ENCODE results near the gene ATG4C. TPM values are rescaled to one million over a fixed set of nuclear protein-coding genes. Genes with fewer than 3 reads are reported as not detected.
"Not testable (repeated sequence)": the region's sequence is repeated elsewhere in the genome, so short reads cannot be mapped to it uniquely, and the experiment has no call there.

Gene ATG4C
- total and polyA plus RNA-seq, 2 donors from 2014 or later, result 8.7 to 9.5 TPM

GRCh38 chr1:62753031-62753965, 30.6 kb upstream of the ATG4C start:
- DNase-seq, result no peak
- FAIRE-seq, result no peak

GRCh38 chr1:62754938-62755337, 29.0 kb upstream of the ATG4C start:
- H3K4me3 ChIP-seq (ENCODE audit: low read length in 3 of 3); H3K4me1 ChIP-seq (ENCODE audit: control insufficient read depth in 2 of 3, insufficient read depth in 2 of 3, low read depth in 1 of 3, low read length in 3 of 3); H3K36me3 ChIP-seq (ENCODE audit: control insufficient read depth in 2 of 3, insufficient read depth in 3 of 3, low read length in 3 of 3); intact Hi-C loops (cut with DNase I); FAIRE-seq; H3K9me3 ChIP-seq (ENCODE audit: control insufficient read depth in 2 of 3, insufficient read depth in 1 of 3, low read length in 3 of 3); H3K9ac ChIP-seq (ENCODE audit: low read length in 3 of 3); H3K27me3 ChIP-seq (ENCODE audit: control insufficient read depth, insufficient read depth, low read length); H3K27ac ChIP-seq (ENCODE audit: low read depth in 2 of 2, low read length in 2 of 2); DNase-seq: not testable (repeated sequence)

More at GRCh38 chr1:62753031-62753965, 30.6 kb upstream of the ATG4C start:
- intact Hi-C loops (cut with DNase I), result no loop called here
- Histone ChIP-seq H3K36me3 (ENCODE audit: control insufficient read depth in 2 of 3, insufficient read depth in 3 of 3, low read length in 3 of 3) (no peaks in the 10 kb centered on the region), H3K4me1 (ENCODE audit: control insufficient read depth in 2 of 3, insufficient read depth in 2 of 3, low read depth in 1 of 3, low read length in 3 of 3) (no peaks in the 10 kb centered on the region), H3K9me3 (ENCODE audit: control insufficient read depth in 2 of 3, insufficient read depth in 1 of 3, low read length in 3 of 3) (peaks cover 0 to 3% (median 0%) of the 10 kb centered on the region in 3 donors), H3K27ac (ENCODE audit: low read depth in 2 of 2, low read length in 2 of 2) (no peak overlapping the region), H3K27me3 (ENCODE audit: control insufficient read depth, insufficient read depth, low read length) (no peaks in the 10 kb centered on the region), H3K9ac (ENCODE audit: low read length in 3 of 3) (no peak overlapping the region), H3K4me3 (ENCODE audit: low read length in 3 of 3) (no peak overlapping the region)
- TF ChIP-seq CTCF (IDR thresholded peaks at IDR 0.05; ENCODE audit: borderline replicate concordance, extremely low read depth, insufficient read depth), result no peak

GRCh38 chr1:62756255-62756884, 27.6 kb upstream of the ATG4C start:
- FAIRE-seq; H3K4me1 ChIP-seq (ENCODE audit: control insufficient read depth in 2 of 3, insufficient read depth in 2 of 3, low read depth in 1 of 3, low read length in 3 of 3); H3K4me3 ChIP-seq (ENCODE audit: low read length in 3 of 3); DNase-seq; H3K27me3 ChIP-seq (ENCODE audit: control insufficient read depth, insufficient read depth, low read length); H3K36me3 ChIP-seq (ENCODE audit: control insufficient read depth in 2 of 3, insufficient read depth in 3 of 3, low read length in 3 of 3); H3K9ac ChIP-seq (ENCODE audit: low read length in 3 of 3); intact Hi-C loops (cut with DNase I); H3K27ac ChIP-seq (ENCODE audit: low read depth in 2 of 2, low read length in 2 of 2); H3K9me3 ChIP-seq (ENCODE audit: control insufficient read depth in 2 of 3, insufficient read depth in 1 of 3, low read length in 3 of 3): not testable (repeated sequence)

- H3K4me3 ChIP-seq (ENCODE audit: low read length in 3 of 3); intact Hi-C loops (cut with DNase I); H3K9me3 ChIP-seq (ENCODE audit: control insufficient read depth in 2 of 3, insufficient read depth in 1 of 3, low read length in 3 of 3); H3K27me3 ChIP-seq (ENCODE audit: control insufficient read depth, insufficient read depth, low read length); H3K36me3 ChIP-seq (ENCODE audit: control insufficient read depth in 2 of 3, insufficient read depth in 3 of 3, low read length in 3 of 3); DNase-seq; FAIRE-seq; H3K4me1 ChIP-seq (ENCODE audit: control insufficient read depth in 2 of 3, insufficient read depth in 2 of 3, low read depth in 1 of 3, low read length in 3 of 3); H3K27ac ChIP-seq (ENCODE audit: low read depth in 2 of 2, low read length in 2 of 2); H3K9ac ChIP-seq (ENCODE audit: low read length in 3 of 3): not testable (repeated sequence)
Measured at GRCh38 chr1:62759232-62759875, 24.6 kb upstream of the ATG4C start.

- H3K4me3 ChIP-seq (ENCODE audit: low read length in 3 of 3); H3K4me1 ChIP-seq (ENCODE audit: control insufficient read depth in 2 of 3, insufficient read depth in 2 of 3, low read depth in 1 of 3, low read length in 3 of 3); intact Hi-C loops (cut with DNase I); H3K9ac ChIP-seq (ENCODE audit: low read length in 3 of 3); H3K36me3 ChIP-seq (ENCODE audit: control insufficient read depth in 2 of 3, insufficient read depth in 3 of 3, low read length in 3 of 3); H3K27me3 ChIP-seq (ENCODE audit: control insufficient read depth, insufficient read depth, low read length); H3K27ac ChIP-seq (ENCODE audit: low read depth in 2 of 2, low read length in 2 of 2); DNase-seq; FAIRE-seq; H3K9me3 ChIP-seq (ENCODE audit: control insufficient read depth in 2 of 3, insufficient read depth in 1 of 3, low read length in 3 of 3): not testable (repeated sequence)
Measured at GRCh38 chr1:62760021-62760782, 23.7 kb upstream of the ATG4C start.

- H3K27me3 ChIP-seq (ENCODE audit: control insufficient read depth, insufficient read depth, low read length); H3K4me3 ChIP-seq (ENCODE audit: low read length in 3 of 3); DNase-seq; H3K9me3 ChIP-seq (ENCODE audit: control insufficient read depth in 2 of 3, insufficient read depth in 1 of 3, low read length in 3 of 3); intact Hi-C loops (cut with DNase I); FAIRE-seq; H3K4me1 ChIP-seq (ENCODE audit: control insufficient read depth in 2 of 3, insufficient read depth in 2 of 3, low read depth in 1 of 3, low read length in 3 of 3); H3K27ac ChIP-seq (ENCODE audit: low read depth in 2 of 2, low read length in 2 of 2); H3K36me3 ChIP-seq (ENCODE audit: control insufficient read depth in 2 of 3, insufficient read depth in 3 of 3, low read length in 3 of 3); H3K9ac ChIP-seq (ENCODE audit: low read length in 3 of 3): not testable (repeated sequence)
Measured at GRCh38 chr1:62761223-62761870, 22.6 kb upstream of the ATG4C start.
